Uterus (tissue), 4 donors: ENCODE results near the gene KITLG. TPM values are rescaled to one million over a fixed set of nuclear protein-coding genes. Genes with fewer than 3 reads are reported as not detected.
"Not testable (repeated sequence)": the region's sequence is repeated elsewhere in the genome, so short reads cannot be mapped to it uniquely, and the experiment has no call there.

Experiments used
- DNase-seq, 2 donors: peaks; one replicate each; pipeline ENCODE4 v3.0.0-alpha.2; 2019 to 2020
- H3K27ac ChIP-seq, 2 donors: fragments of 200-600 bp; sonication (generic); 1 replicate in 1 of 2; 2 replicates in 1 of 2; pipeline ENCODE4 v1.5.1; 2016 to 2018
- H3K27me3 ChIP-seq, 2 donors: fragments of 200-600 bp; sonication (generic); one replicate each; pipeline ENCODE4 v1.5.1; 2018 to 2019; ENCODE audit warnings: control low read depth in 1 of 2
- H3K36me3 ChIP-seq, 2 donors: fragments of 200-600 bp; sonication (generic); one replicate each; pipeline ENCODE4 v1.5.1; 2019; ENCODE audit warnings: control low read depth in 1 of 2
- H3K4me1 ChIP-seq, 2 donors: fragments of 200-600 bp; sonication (generic); one replicate each; pipeline ENCODE4 v1.5.1; 2018 to 2019; ENCODE audit warnings: control low read depth in 1 of 2
- H3K4me3 ChIP-seq, 2 donors: fragments of 200-600 bp; sonication (generic); 1 replicate in 1 of 2; 2 replicates in 1 of 2; pipeline ENCODE4 v1.5.1; 2018 to 2019; ENCODE audit warnings: mild to moderate bottlenecking in 1 of 2
- H3K9me3 ChIP-seq, 2 donors: fragments of 200-600 bp; sonication (generic); one replicate each; pipeline ENCODE4 v1.5.1; 2019; ENCODE audit warnings: control low read depth in 1 of 2
- CTCF ChIP-seq, 4 experiments: fragments of 200-600 bp in 2 of 4; fragments of 450-650 bp in 2 of 4; sonication (generic) in 2 of 4; IDR thresholded peaks; one replicate each; pipeline ENCODE4 v1.5.1; 2016 to 2019; ENCODE audit warnings: antibody characterized with exemption in 4 of 4, mild to moderate bottlenecking in 2 of 4, moderate library complexity in 1 of 4
- POLR2A ChIP-seq, 2 donors: fragments of 450-650 bp; IDR thresholded peaks; one replicate each; pipeline ENCODE4 v1.6.1; 2016; ENCODE audit warnings: antibody characterized with exemption in 2 of 2, mild to moderate bottlenecking in 1 of 2, moderate library complexity in 1 of 2
- intact Hi-C: fragments of 100-400 bp; cut with DNase I; formaldehyde crosslinking; loops from one replicate; pipeline ENCODE4 v1.15.1; 2023; ENCODE audit warnings: low total_unique reads
- total RNA-seq, 4 donors: library from RNA; depleted of rRNA in 3 of 4; stranded (reverse); fragments of >200 nt in 3 of 4; gene quantifications; one replicate each; pipeline versions ENCODE4 v1.1.0 to v1.2.4, GENCODE V29; 2014 to 2023
- donor health status: DM: yes; HTN: yes; CAD: no.

The KITLG gene
- 10 to 100 TPM; 19.0 to 51.2 (median 35.8) TPM for total RNA-seq

- TF ChIP-seq CTCF (IDR thresholded peaks at IDR 0.05) (peak; percentile 19 to 55 (median 40)), POLR2A (IDR thresholded peaks at IDR 0.05) (peak; percentile 30 to 52)
- H3K4me3 ChIP-seq, result peak within 1 kb of the TSS; percentile 51 to 63
- DNase-seq, result peak; percentile 80 to 82
- peak within 1 kb of the TSS; percentile 82 to 87 for H3K27ac ChIP-seq
- intact Hi-C loops, result loop anchor here (10.0 kb wide), 1 partner anchor 835 kb away; no protein-coding TSS in a partner anchor
- H3K36me3 ChIP-seq, result no peaks in the 10 kb centered on the region
- peaks cover 0 to 4% of the 10 kb centered on the region in 2 donors for H3K4me1 ChIP-seq
- no peaks in the 10 kb centered on the region for H3K27me3 ChIP-seq
- no peaks in the 10 kb centered on the region for H3K9me3 ChIP-seq
Observed at GRCh38 chr12:88580051-88580871, at the start of gene KITLG. Gene KITLG (minus strand): TSS chr12:88580471. CDS start chr12:88580278, 193 bp downstream.

- H3K4me1 ChIP-seq, result no peaks in the 10 kb centered on the region
- TF ChIP-seq POLR2A (IDR thresholded peaks at IDR 0.05) (no peak), CTCF (IDR thresholded peaks at IDR 0.05) (no peak)
- H3K27me3 ChIP-seq, result no peaks in the 10 kb centered on the region
- no peaks in the 10 kb centered on the region for H3K9me3 ChIP-seq
- no peak for DNase-seq
- H3K36me3 ChIP-seq, result no peaks in the 10 kb centered on the region
- intact Hi-C loops, result no loop called here
- no peak overlapping the region for H3K4me3 ChIP-seq
- no peak overlapping the region for H3K27ac ChIP-seq
Observed at GRCh38 chr12:88628856-88629509, 48.7 kb upstream of the KITLG start.

- H3K9me3 ChIP-seq, H3K27me3 ChIP-seq, H3K4me3 ChIP-seq, H3K27ac ChIP-seq, intact Hi-C loops, DNase-seq, H3K36me3 ChIP-seq, H3K4me1 ChIP-seq: not testable (repeated sequence)
Observed at GRCh38 chr12:88628035-88628434, 47.8 kb upstream of the KITLG start.

GRCh38 chr12:88627501-88627900 lies 47.2 kb upstream of the KITLG start:
- Histone ChIP-seq H3K36me3 (no peaks in the 10 kb centered on the region), H3K4me1 (no peaks in the 10 kb centered on the region), H3K27me3 (no peaks in the 10 kb centered on the region), H3K27ac (no peak overlapping the region), H3K4me3 (no peak overlapping the region), H3K9me3 (no peaks in the 10 kb centered on the region)
- DNase-seq, result no peak
- intact Hi-C loops, result no loop called here
- TF ChIP-seq POLR2A (IDR thresholded peaks at IDR 0.05) (no peak), CTCF (IDR thresholded peaks at IDR 0.05) (no peak)

GRCh38 chr12:88625356-88625755 lies 45.1 kb upstream of the KITLG start:
- TF ChIP-seq POLR2A (IDR thresholded peaks at IDR 0.05) (no peak), CTCF (IDR thresholded peaks at IDR 0.05) (no peak)
- H3K27ac ChIP-seq, result no peak overlapping the region
- intact Hi-C loops, result no loop called here

More at GRCh38 chr12:88625356-88625755, 45.1 kb upstream of the KITLG start:
- Histone ChIP-seq H3K9me3 (no peaks in the 10 kb centered on the region), H3K36me3 (no peaks in the 10 kb centered on the region), H3K4me1 (no peaks in the 10 kb centered on the region), H3K27me3 (no peaks in the 10 kb centered on the region), H3K4me3 (no peak overlapping the region)
- DNase-seq, result no peak
